KMS-11 (cell line): Measurements from ENCODE around the gene HPCAL1.

Experiments
- H2AFZ ChIP-seq: fragments of 200-600 bp; sonication (generic); 2 replicates; pipeline ENCODE4 v1.6.1; 2016; ENCODE audit warnings: antibody characterized with exemption, mixed run types, low read depth
- H3K27ac ChIP-seq: fragments of 200-600 bp; sonication (generic); 2 replicates; pipeline ENCODE4 v1.6.1; 2016; ENCODE audit warnings: mild to moderate bottlenecking, mixed run types
- H3K27me3 ChIP-seq: fragments of 200-600 bp; sonication (generic); 2 replicates; pipeline ENCODE4 v1.6.1; 2017; ENCODE audit warnings: mild to moderate bottlenecking, low read depth, mixed run types, moderate library complexity; ENCODE audit not compliant: insufficient read depth
- H3K36me3 ChIP-seq: fragments of 200-600 bp; sonication (generic); 2 replicates; pipeline ENCODE4 v1.6.1; 2017; ENCODE audit warnings: mild to moderate bottlenecking, mixed run types; ENCODE audit not compliant: insufficient read depth
- H3K4me1 ChIP-seq: fragments of 200-600 bp; sonication (generic); 2 replicates; pipeline ENCODE4 v1.6.1; 2016; ENCODE audit warnings: mild to moderate bottlenecking, low read depth, mixed run types; ENCODE audit not compliant: poor library complexity, severe bottlenecking
- H3K4me2 ChIP-seq: fragments of 200-600 bp; sonication (generic); 2 replicates; pipeline ENCODE4 v1.7.0; 2016; ENCODE audit warnings: mild to moderate bottlenecking, mixed run types
- H3K4me3 ChIP-seq: fragments of 200-600 bp; sonication (generic); IDR thresholded peaks from 2 replicates; pipeline ENCODE4 v1.6.1; 2017; ENCODE audit warnings: low read depth, low read length, mixed read lengths; ENCODE audit not compliant: insufficient read depth
- H3K79me2 ChIP-seq: fragments of 200-600 bp; sonication (generic); 2 replicates; pipeline ENCODE4 v1.6.1; 2016; ENCODE audit warnings: low read depth, mixed run types; ENCODE audit not compliant: insufficient read depth
- H3K9ac ChIP-seq: fragments of 200-600 bp; sonication (generic); 2 replicates; pipeline ENCODE4 v1.6.1; 2016; ENCODE audit warnings: mild to moderate bottlenecking, mixed run types
- H4K20me1 ChIP-seq: fragments of 200-600 bp; sonication (generic); 2 replicates; pipeline ENCODE4 v1.6.1; 2016; ENCODE audit warnings: mild to moderate bottlenecking, mixed run types; ENCODE audit not compliant: insufficient read depth
- CTCF ChIP-seq: fragments of 200-600 bp; sonication (generic); conservative IDR thresholded peaks from 2 replicates; pipeline ENCODE4 v1.6.1; 2017; ENCODE audit warnings: low read depth, mild to moderate bottlenecking, antibody characterized with exemption, low read length, moderate library complexity, mixed read lengths

Gene HPCAL1

GRCh38 chr2:10336283-10336682 lies 33.6 kb downstream of the HPCAL1 start:
- Histone ChIP-seq H3K4me3 (no peak overlapping the region), H3K27me3 (no peaks in the 10 kb centered on the region), H4K20me1 (no peaks in the 10 kb centered on the region), H2AFZ (no peak overlapping the region), H3K27ac (no peak overlapping the region), H3K79me2 (no peaks in the 10 kb centered on the region), H3K36me3 (no peaks in the 10 kb centered on the region), H3K4me2 (no peak overlapping the region), H3K9ac (no peak overlapping the region), H3K4me1 (no peaks in the 10 kb centered on the region)
- TF ChIP-seq CTCF, result no peak

- Histone ChIP-seq H3K36me3 (no peaks in the 10 kb centered on the region), H3K4me2 (no peak overlapping the region), H3K27ac (no peak overlapping the region), H3K4me3 (no peak overlapping the region), H2AFZ (no peak overlapping the region), H3K27me3 (no peaks in the 10 kb centered on the region), H3K9ac (no peak overlapping the region), H3K4me1 (no peaks in the 10 kb centered on the region), H3K79me2 (no peaks in the 10 kb centered on the region), H4K20me1 (no peaks in the 10 kb centered on the region)
- TF ChIP-seq CTCF, result no peak
These were observed 35.0 kb downstream of the HPCAL1 start for GRCh38 chr2:10337449-10338269.

- TF ChIP-seq CTCF, result no peak
- Histone ChIP-seq H3K4me2 (no peak overlapping the region), H3K9ac (no peak overlapping the region), H3K27ac (no peak overlapping the region), H3K4me1 (no peaks in the 10 kb centered on the region), H4K20me1 (no peaks in the 10 kb centered on the region), H3K36me3 (no peaks in the 10 kb centered on the region), H3K27me3 (no peaks in the 10 kb centered on the region), H3K4me3 (no peak overlapping the region), H3K79me2 (no peaks in the 10 kb centered on the region), H2AFZ (no peak overlapping the region)
These were observed 35.8 kb downstream of the HPCAL1 start for GRCh38 chr2:10338270-10339188.

DNA sequence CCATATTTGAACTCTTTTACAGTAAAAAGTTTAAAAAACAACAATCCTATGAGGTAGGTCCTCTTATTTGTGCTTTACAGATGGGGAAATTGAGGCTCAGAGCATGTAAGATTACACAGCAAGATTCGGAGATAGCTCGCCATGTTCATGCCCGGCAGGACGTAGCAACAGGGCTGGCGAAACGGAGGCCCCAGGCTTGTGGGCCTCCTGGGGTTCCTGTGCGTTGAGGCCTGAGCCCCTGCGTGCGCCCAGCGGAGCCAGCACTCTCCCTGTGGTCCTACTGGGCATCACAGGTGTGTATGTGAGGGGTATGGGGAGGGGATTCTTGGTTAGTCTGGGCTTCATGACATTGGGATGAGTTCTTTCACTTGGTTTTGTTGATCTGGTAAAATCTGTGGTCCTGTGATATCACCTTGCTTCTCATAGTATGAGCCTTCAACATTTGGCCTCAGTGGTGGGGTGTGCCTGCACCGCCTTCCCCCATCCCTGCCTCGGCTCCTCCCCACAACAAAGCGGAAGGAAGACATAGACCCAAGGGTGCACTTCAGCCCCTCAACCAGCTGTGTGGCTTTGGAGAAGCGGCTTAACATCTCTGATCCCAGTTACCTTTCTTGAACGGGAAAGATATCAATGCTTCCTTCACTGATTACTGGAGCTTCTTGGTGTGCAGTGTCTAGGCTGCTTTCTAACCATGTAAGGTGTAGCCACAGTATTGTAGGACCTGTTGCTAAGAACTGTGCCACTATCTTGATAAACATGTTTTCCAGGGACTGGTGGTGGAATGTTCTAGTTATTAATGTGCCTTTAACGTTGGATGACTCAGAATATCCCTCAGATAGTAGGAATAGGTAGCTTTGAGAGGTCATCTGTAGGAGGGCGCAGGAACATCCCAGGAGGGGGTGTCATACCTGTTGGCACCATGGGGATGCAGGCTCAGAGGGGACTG lies 37.2 kb downstream of the HPCAL1 start:
- no peak overlapping the region for H3K27ac ChIP-seq
- no peaks in the 10 kb centered on the region for H4K20me1 ChIP-seq
- H3K9ac ChIP-seq, result no peak overlapping the region
- H3K36me3 ChIP-seq, result no peaks in the 10 kb centered on the region
- no peak overlapping the region for H2AFZ ChIP-seq
- H3K4me3 ChIP-seq, result no peak overlapping the region
- no peaks in the 10 kb centered on the region for H3K4me1 ChIP-seq
- no peak for TF ChIP-seq CTCF
- no peaks in the 10 kb centered on the region for H3K79me2 ChIP-seq
- H3K27me3 ChIP-seq, result no peaks in the 10 kb centered on the region
- no peak overlapping the region for H3K4me2 ChIP-seq
